ENCODE data around the gene TMEFF2.

DNA sequence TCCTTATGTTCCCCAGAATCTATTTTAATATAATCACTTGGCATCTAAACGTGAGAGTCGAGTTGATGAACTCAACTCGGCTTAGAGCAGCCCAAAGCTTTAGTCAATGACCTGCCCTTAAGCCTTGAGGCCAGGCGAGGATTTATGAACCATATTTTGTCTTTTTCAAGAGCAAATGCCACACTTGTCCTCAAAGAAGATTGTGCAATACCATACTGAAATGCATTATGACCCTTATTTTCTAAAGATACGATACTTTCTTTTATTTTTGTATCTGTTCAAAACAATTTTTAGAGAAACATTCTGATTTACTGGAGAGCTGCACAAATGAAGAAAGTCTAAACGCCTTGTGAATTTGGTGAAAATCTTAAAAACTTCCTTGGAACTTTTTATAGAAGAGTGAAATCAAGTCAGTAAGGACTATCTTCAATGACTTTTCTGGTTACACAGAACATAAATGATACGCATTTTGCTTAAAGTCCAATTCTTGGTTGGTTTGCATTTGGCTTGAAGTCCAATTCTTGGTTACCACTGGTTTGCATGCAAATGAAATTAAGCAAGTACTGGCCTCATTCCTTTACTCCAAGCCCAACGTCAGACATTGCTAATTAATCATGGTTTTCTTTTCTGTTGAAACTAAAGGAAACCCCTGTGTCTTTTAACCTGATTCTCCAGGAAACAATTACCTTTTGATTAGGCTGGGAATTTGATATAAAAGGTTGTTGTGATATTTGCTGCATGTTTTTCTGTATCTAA lies 242.0 kb downstream of the TMEFF2 start:
- TF ChIP-seq, protein P1, sequence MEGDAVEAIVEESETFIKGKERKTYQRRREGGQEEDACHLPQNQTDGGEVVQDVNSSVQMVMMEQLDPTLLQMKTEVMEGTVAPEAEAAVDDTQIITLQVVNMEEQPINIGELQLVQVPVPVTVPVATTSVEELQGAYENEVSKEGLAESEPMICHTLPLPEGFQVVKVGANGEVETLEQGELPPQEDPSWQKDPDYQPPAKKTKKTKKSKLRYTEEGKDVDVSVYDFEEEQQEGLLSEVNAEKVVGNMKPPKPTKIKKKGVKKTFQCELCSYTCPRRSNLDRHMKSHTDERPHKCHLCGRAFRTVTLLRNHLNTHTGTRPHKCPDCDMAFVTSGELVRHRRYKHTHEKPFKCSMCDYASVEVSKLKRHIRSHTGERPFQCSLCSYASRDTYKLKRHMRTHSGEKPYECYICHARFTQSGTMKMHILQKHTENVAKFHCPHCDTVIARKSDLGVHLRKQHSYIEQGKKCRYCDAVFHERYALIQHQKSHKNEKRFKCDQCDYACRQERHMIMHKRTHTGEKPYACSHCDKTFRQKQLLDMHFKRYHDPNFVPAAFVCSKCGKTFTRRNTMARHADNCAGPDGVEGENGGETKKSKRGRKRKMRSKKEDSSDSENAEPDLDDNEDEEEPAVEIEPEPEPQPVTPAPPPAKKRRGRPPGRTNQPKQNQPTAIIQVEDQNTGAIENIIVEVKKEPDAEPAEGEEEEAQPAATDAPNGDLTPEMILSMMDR (IDR thresholded peaks at IDR 0.05 in 4 of 5, conservative IDR thresholded peaks at IDR 0.05 in 1 of 5), result no peak
- TF ChIP-seq POLR2A (IDR thresholded peaks at IDR 0.05), result no peak

All from gastrocnemius medialis (tissue), 4 donors.